ENCODE results near the gene SRC. TPM values are rescaled to one million over a fixed set of nuclear protein-coding genes. Genes with fewer than 3 reads are reported as not detected.

The SRC gene
- total and polyA plus RNA-seq, 2 of the 8 experiments (the other 6 are each of a cell fraction or from before 2014, with no cell fraction given), result 27.6 to 28.8 TPM

- ChIA-PET CTCF (ENCODE audit: partially characterized antibody) (interaction anchor here (1.3 kb wide), 1 partner anchor 24 kb away, joined by 5 read pairs; no protein-coding TSS in a partner anchor), POLR2A (ENCODE audit: partially characterized antibody) (no interaction called here)
- Histone ChIP-seq H3K9me3 (ENCODE audit: insufficient read depth in 2 of 2, low read depth in 1 of 2, low read length in 1 of 2) (peaks cover 0 to 5% of the 10 kb centered on the region in 2 experiments; a peak in 1 of 4 replicates), H3K14ac (ENCODE audit: insufficient read length) (no peak overlapping the region), H3K79me2 (ENCODE audit: control insufficient read depth in 1 of 2, insufficient read depth in 2 of 2, low read length in 2 of 2) (no peaks in the 10 kb centered on the region), H3K79me1 (ENCODE audit: low read depth, low read length) (no peaks in the 10 kb centered on the region), H3K27ac (ENCODE audit: low read depth, low read length) (no peak overlapping the region), H2BK12ac (ENCODE audit: low read depth, low read length) (no peak overlapping the region), H4K91ac (replicated peaks; ENCODE audit: insufficient read length, low read length) (no peak overlapping the region), H2AK5ac (ENCODE audit: low read depth, low read length) (no peak overlapping the region), H2BK15ac (ENCODE audit: low read length) (no peak overlapping the region), H4K20me1 (replicated peaks in 1 of 2; ENCODE audit: control insufficient read depth in 1 of 2, insufficient read depth in 2 of 2, low read length in 2 of 2) (peaks cover 0 to 2% of the 10 kb centered on the region in 2 experiments), H2BK120ac (replicated peaks; ENCODE audit: low read depth, low read length) (no peak overlapping the region), H3K36me3 (ENCODE audit: control insufficient read depth in 2 of 4, insufficient read depth in 4 of 4, low read length in 3 of 4) (no peaks in the 10 kb centered on the region), H2AFZ (ENCODE audit: low read length) (no peak overlapping the region), H3K4me1 (replicated peaks in 1 of 4; ENCODE audit: control insufficient read depth in 3 of 4, insufficient read depth in 4 of 4, low read length in 3 of 4) (no peaks in the 10 kb centered on the region), H3K4me3 (ENCODE audit: extremely low read depth in 1 of 4, insufficient read depth in 2 of 4, low read depth in 3 of 4, low read length in 4 of 4) (no peak overlapping the region), H4K5ac (ENCODE audit: insufficient read length, low read depth, low read length) (no peak overlapping the region), H3K4ac (replicated peaks; ENCODE audit: insufficient read length, low read depth, low read length) (no peak overlapping the region), H3K4me2 (ENCODE audit: insufficient read depth in 1 of 2, low read depth in 2 of 2, low read length in 2 of 2) (no peak overlapping the region), H2BK20ac (ENCODE audit: low read length) (no peak overlapping the region), H3K56ac (replicated peaks; ENCODE audit: insufficient read length, low read depth, low read length) (no peak overlapping the region), H4K8ac (ENCODE audit: extremely low read depth, insufficient read depth, low read length) (no peak overlapping the region), H3K18ac (ENCODE audit: extremely low read depth, low read length) (no peak overlapping the region), H2BK5ac (ENCODE audit: low read depth, low read length) (no peak overlapping the region), H3K27me3 (replicated peaks in 1 of 4; ENCODE audit: control insufficient read depth in 3 of 4, extremely low read depth in 1 of 4, insufficient read depth in 3 of 4, low read length in 3 of 4) (peaks cover 0 to 2% (median 0%) of the 10 kb centered on the region in 4 experiments; a peak in 1 of 7 replicates), H3K23me2 (ENCODE audit: low read depth, low read length) (peaks cover 10% of the 10 kb centered on the region; the same call in 1 of the 2 replicates), H3K23ac (ENCODE audit: insufficient read length) (no peak overlapping the region), H3K9ac (replicated peaks in 1 of 4; ENCODE audit: extremely low read depth in 1 of 4, low read depth in 3 of 4, low read length in 3 of 4) (no peak overlapping the region)
- WGBS, 2 experiments (ENCODE audit: extremely low coverage in 1 of 2, insufficient coverage in 1 of 2, insufficient read length in 1 of 2, insufficient replicate concordance in 2 of 2, low coverage in 1 of 2, low lambda C conversion rate in 2 of 2, missing lambda C conversion rate in 1 of 2), result 82% methylated on average over 5 of the region's 5 CpGs; no CpG with 5 or more reads in 1 of the 2 experiments
- TF ChIP-seq RFX5 (IDR thresholded peaks at IDR 0.05; ENCODE audit: borderline replicate concordance, low read depth, low read length) (no peak), SIX5 (IDR thresholded peaks at IDR 0.05; ENCODE audit: low read depth, low read length) (no peak), YY1 (IDR thresholded peaks at IDR 0.05; ENCODE audit: low read depth, low read length) (no peak), SAP30 (IDR thresholded peaks at IDR 0.05; ENCODE audit: insufficient read depth, insufficient replicate concordance, low read length) (no peak), CTCF (IDR thresholded peaks at IDR 0.05; ENCODE audit: control extremely low read depth in 1 of 3, insufficient read depth in 1 of 3, low read depth in 1 of 3, low read length in 3 of 3) (no peak), FOSL1 (IDR thresholded peaks at IDR 0.05; ENCODE audit: insufficient read depth, low read depth, low read length) (no peak), SP2 (IDR thresholded peaks at IDR 0.05; ENCODE audit: low read length) (no peak), ASH2L (IDR thresholded peaks at IDR 0.05; ENCODE audit: low read length) (no peak)
- TF ChIP-seq, protein P1, sequence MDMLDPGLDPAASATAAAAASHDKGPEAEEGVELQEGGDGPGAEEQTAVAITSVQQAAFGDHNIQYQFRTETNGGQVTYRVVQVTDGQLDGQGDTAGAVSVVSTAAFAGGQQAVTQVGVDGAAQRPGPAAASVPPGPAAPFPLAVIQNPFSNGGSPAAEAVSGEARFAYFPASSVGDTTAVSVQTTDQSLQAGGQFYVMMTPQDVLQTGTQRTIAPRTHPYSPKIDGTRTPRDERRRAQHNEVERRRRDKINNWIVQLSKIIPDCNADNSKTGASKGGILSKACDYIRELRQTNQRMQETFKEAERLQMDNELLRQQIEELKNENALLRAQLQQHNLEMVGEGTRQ (IDR thresholded peaks at IDR 0.05; ENCODE audit: low read length), result no peak
- no peak for FAIRE-seq
- DNase-seq (ENCODE audit: low read depth in 1 of 2, low spot score in 2 of 2), result no peak
Observed at GRCh38 chr20:37453836-37454235, 107.9 kb downstream of the SRC start.

Data from H1 (cell line).